Fibroblast of lung (primary cell): ENCODE data around the gene IGSF9. TPM values are rescaled to one million over a fixed set of nuclear protein-coding genes. Genes with fewer than 3 reads are reported as not detected.

Experiments
- DNase-seq, 2 donors: peaks; one replicate each; pipeline versions ENCODE4 v3.0.0 to v3.0.0-alpha.2; 2010; ENCODE audit warnings: low read depth in 2 of 2
- H2AFZ ChIP-seq: 2 replicates; pipeline ENCODE4 v1.5.1; 2012; ENCODE audit warnings: low read length, control low read depth, inconsistent platforms
- H3K27ac ChIP-seq: 2 replicates; pipeline ENCODE4 v1.5.1; 2011; ENCODE audit warnings: low read length, control low read depth; ENCODE audit not compliant: insufficient read depth
- H3K27me3 ChIP-seq: 2 replicates; pipeline ENCODE4 v1.5.1; 2011; ENCODE audit warnings: mild to moderate bottlenecking, low read length; ENCODE audit not compliant: control insufficient read depth, insufficient read depth
- H3K36me3 ChIP-seq: 2 replicates; pipeline ENCODE4 v1.5.1; 2011; ENCODE audit warnings: low read length; ENCODE audit not compliant: control insufficient read depth, insufficient read depth
- H3K4me1 ChIP-seq: 2 replicates; pipeline ENCODE4 v1.5.1; 2011; ENCODE audit warnings: low read length; ENCODE audit not compliant: control insufficient read depth, insufficient read depth; ENCODE audit errors: extremely low read depth
- H3K4me2 ChIP-seq: 2 replicates; pipeline ENCODE4 v1.5.1; 2011; ENCODE audit warnings: low read length, control low read depth; ENCODE audit not compliant: insufficient read depth; ENCODE audit errors: extremely low read depth
- H3K4me3 ChIP-seq, 4 experiments: fragments of 200-600 bp in 1 of 4; sonication (generic) in 1 of 4; replicated peaks in 1 of 4; 2 replicates each; pipeline ENCODE4 v1.5.1; 2011 to 2016; ENCODE audit warnings: low read length in 4 of 4, low read depth in 3 of 4, mild to moderate bottlenecking in 3 of 4, control low read depth in 2 of 4, inconsistent platforms in 1 of 4, mixed read lengths in 1 of 4; ENCODE audit not compliant: insufficient read depth in 1 of 4; ENCODE audit errors: control extremely low read depth in 1 of 4
- H3K79me2 ChIP-seq: 2 replicates; pipeline ENCODE4 v1.5.1; 2012; ENCODE audit warnings: mild to moderate bottlenecking, low read length, inconsistent platforms; ENCODE audit not compliant: control insufficient read depth, insufficient read depth
- H3K9ac ChIP-seq: 2 replicates; pipeline ENCODE4 v1.5.1; 2011; ENCODE audit warnings: mild to moderate bottlenecking, low read length, control low read depth; ENCODE audit not compliant: insufficient read depth
- H3K9me3 ChIP-seq: 2 replicates; pipeline ENCODE4 v1.5.1; 2012; ENCODE audit warnings: low read depth, low read length; ENCODE audit not compliant: control insufficient read depth, insufficient read depth
- H4K20me1 ChIP-seq: 2 replicates; pipeline ENCODE4 v1.5.1; 2011; ENCODE audit warnings: low read length; ENCODE audit not compliant: control insufficient read depth, insufficient read depth; ENCODE audit errors: extremely low read depth
- CTCF ChIP-seq, 2 donors: IDR thresholded peaks in 1 of 2; conservative IDR thresholded peaks in 1 of 2; 1 replicate in 1 of 2; 2 replicates in 1 of 2; pipeline ENCODE4 v1.5.1; 2011 to 2012; ENCODE audit warnings: low read length in 2 of 2, control low read depth in 1 of 2, inconsistent platforms in 1 of 2, low read depth in 1 of 2, mild to moderate bottlenecking in 1 of 2
- EZH2 ChIP-seq: IDR thresholded peaks from 2 replicates; pipeline ENCODE4 v1.5.1; 2012; ENCODE audit warnings: low read length, control low read depth, mild to moderate bottlenecking; ENCODE audit errors: missing control alignments
- polyA plus RNA-seq, 2 donors: library from polyadenylated mRNA; depleted of rRNA in 1 of 2; stranded (reverse) in 1 of 2; unstranded in 1 of 2; fragments of >200 nt; gene quantifications; 2 replicates each; pipeline ENCODE4 v1.2.1, GENCODE V29; 2011 to 2012; ENCODE audit warnings: missing spikeins in 1 of 2
- total RNA-seq: library from RNA; depleted of rRNA; stranded (reverse); fragments of >200 nt; gene quantifications from 2 replicates; pipeline ENCODE4 v1.2.1, GENCODE V29; 2014

Gene IGSF9
- total and polyA plus RNA-seq, 2 donors (not counting 1 experiment from before 2014, with no cell fraction given), result under 0.01 TPM; not detected in 1

DNA sequence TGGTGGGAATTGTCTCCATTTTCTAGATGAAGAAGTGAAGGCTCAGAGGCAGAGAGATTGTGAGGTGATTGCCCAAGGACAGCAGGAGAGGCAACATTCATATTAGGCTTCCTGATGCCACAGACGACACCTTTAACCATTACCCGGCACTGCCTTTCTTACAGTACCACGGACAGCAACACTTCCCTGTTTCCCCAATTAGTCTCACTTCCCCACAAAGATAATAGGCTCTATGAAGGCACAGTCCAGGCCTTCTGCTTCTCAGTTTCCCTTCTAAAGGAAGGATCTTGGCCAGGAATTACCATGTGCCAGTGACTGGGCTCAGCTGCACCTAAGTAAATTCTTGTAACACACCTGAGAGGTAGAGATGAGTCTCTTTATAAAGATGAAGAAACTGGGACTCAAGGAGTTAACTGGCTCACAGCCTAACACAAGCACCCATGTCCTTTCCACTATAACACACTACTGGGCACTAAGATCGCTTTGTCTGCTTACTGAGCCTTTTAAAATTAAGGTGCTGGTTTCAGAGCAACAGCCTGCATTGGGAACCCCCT lies 9.6 kb downstream of the IGSF9 start:
- H3K4me2 ChIP-seq, result no peak overlapping the region
- no peaks in the 10 kb centered on the region for H3K4me1 ChIP-seq
- H4K20me1 ChIP-seq, result no peaks in the 10 kb centered on the region
- no peaks in the 10 kb centered on the region for H3K79me2 ChIP-seq
- no peaks in the 10 kb centered on the region for H3K9me3 ChIP-seq
- TF ChIP-seq CTCF (conservative IDR thresholded peaks at IDR 0.05 in 1 of 2, IDR thresholded peaks at IDR 0.05 in 1 of 2; ENCODE audit: low read depth in 1 of 2, low read length in 2 of 2), result no peak
- TF ChIP-seq EZH2, result no peak
- H3K36me3 ChIP-seq, result no peaks in the 10 kb centered on the region
- H2AFZ ChIP-seq, result no peak overlapping the region
- peaks cover 15% of the 10 kb centered on the region for H3K27me3 ChIP-seq
- no peak for DNase-seq
- H3K9ac ChIP-seq, result no peak overlapping the region
- no peak overlapping the region for H3K27ac ChIP-seq
- H3K4me3 ChIP-seq, result no peak overlapping the region

DNA sequence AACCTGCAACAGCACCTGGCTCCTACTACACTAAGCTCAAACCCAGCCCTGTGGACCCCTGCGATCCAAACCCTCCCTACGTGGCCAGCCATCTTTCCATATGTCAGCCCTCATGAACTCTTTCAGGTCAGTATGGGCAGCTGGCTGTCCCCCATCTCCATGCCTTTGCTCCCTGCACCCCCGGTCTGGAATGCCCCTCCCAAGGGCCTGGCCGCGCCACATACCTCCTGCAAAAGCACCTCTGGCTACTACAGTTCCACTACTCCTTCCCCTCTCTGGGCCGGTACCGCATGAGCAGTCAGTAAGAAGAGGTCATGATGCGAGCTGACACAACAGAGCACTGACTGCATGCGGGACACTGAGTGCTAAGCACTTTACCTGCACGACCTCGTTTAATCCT lies 10.1 kb downstream of the IGSF9 start:
- no peak overlapping the region for H2AFZ ChIP-seq
- H3K4me1 ChIP-seq, result no peaks in the 10 kb centered on the region
- peaks cover 11% of the 10 kb centered on the region for H3K27me3 ChIP-seq
- H3K4me3 ChIP-seq, result no peak overlapping the region
- H3K27ac ChIP-seq, result no peak overlapping the region
- no peak overlapping the region for H3K9ac ChIP-seq
- H3K9me3 ChIP-seq, result no peaks in the 10 kb centered on the region
- DNase-seq, result no peak
- TF ChIP-seq EZH2 (no peak), CTCF (conservative IDR thresholded peaks at IDR 0.05 in 1 of 2, IDR thresholded peaks at IDR 0.05 in 1 of 2; ENCODE audit: low read depth in 1 of 2, low read length in 2 of 2) (no peak)
- no peaks in the 10 kb centered on the region for H4K20me1 ChIP-seq
- no peaks in the 10 kb centered on the region for H3K79me2 ChIP-seq
- H3K36me3 ChIP-seq, result no peaks in the 10 kb centered on the region
- H3K4me2 ChIP-seq, result no peak overlapping the region

- Histone ChIP-seq H3K9me3 (no peaks in the 10 kb centered on the region), H3K27ac (no peak overlapping the region), H3K4me3 (no peak overlapping the region), H3K79me2 (no peaks in the 10 kb centered on the region), H3K36me3 (no peaks in the 10 kb centered on the region), H3K27me3 (peaks cover 11% of the 10 kb centered on the region), H3K9ac (no peak overlapping the region), H3K4me1 (no peaks in the 10 kb centered on the region), H3K4me2 (no peak overlapping the region), H4K20me1 (no peaks in the 10 kb centered on the region), H2AFZ (no peak overlapping the region)
- TF ChIP-seq CTCF (conservative IDR thresholded peaks at IDR 0.05 in 1 of 2, IDR thresholded peaks at IDR 0.05 in 1 of 2; ENCODE audit: low read depth in 1 of 2, low read length in 2 of 2) (no peak), EZH2 (no peak)
- DNase-seq, result no peak
These were observed 11.0 kb downstream of the IGSF9 start for GRCh38 chr1:159934136-159935039.
